Transverse colon (tissue), 3 donors: ENCODE data around the gene SF3B6.

ENCODE experiments used
- EP300 ChIP-seq: sonication (generic); formaldehyde crosslinking; IDR thresholded peaks from one replicate; pipeline ENCODE4 v1.6.1; 2017; ENCODE audit warnings: antibody characterized with exemption, low read depth
- TF ChIP-seq, protein P1 (sequence below), 5 experiments: fragments of 200-600 bp in 3 of 5; fragments of 450-650 bp in 2 of 5; sonication (generic) in 3 of 5; IDR thresholded peaks; 1 replicate in 2 of 5; 2 replicates in 3 of 5; pipeline ENCODE4 v1.5.1; 2016 to 2017; ENCODE audit warnings: antibody characterized with exemption in 5 of 5, inconsistent platforms in 3 of 5, mild to moderate bottlenecking in 2 of 5, moderate library complexity in 1 of 5

DNA sequence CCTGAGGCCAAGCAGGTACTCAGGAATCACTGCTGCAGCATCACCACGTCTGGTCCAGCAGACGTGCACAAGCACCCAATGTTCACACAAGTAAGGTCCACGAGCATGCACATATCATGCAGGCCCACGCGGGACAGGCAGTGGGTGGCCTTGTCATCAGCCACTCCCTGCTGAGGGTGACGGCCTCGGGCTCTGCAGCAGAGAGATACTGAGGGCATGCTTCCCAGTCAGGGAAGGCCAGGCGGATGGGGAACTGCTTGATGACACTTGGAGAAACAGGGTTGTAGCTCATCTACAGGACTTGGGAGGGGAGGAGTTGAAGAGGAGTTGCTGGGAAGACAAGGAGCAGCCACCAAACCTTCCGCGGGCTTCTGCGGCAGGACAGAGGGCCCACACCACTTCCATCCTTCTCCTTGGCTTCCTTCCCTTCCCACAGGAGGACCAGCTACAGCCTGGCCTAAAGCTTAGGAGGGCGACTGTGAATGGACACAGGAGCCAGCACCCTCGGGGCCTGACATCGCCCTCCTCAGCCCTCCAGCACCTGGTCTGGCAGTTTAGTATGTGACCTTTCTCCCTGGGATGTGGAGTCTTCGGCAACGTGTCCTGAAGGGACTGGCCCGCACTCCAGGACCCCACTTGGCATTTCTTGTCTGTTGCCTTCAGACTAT, 51.0 kb downstream of the SF3B6 start:
- no peak for TF ChIP-seq EP300
- TF ChIP-seq, protein P1, sequence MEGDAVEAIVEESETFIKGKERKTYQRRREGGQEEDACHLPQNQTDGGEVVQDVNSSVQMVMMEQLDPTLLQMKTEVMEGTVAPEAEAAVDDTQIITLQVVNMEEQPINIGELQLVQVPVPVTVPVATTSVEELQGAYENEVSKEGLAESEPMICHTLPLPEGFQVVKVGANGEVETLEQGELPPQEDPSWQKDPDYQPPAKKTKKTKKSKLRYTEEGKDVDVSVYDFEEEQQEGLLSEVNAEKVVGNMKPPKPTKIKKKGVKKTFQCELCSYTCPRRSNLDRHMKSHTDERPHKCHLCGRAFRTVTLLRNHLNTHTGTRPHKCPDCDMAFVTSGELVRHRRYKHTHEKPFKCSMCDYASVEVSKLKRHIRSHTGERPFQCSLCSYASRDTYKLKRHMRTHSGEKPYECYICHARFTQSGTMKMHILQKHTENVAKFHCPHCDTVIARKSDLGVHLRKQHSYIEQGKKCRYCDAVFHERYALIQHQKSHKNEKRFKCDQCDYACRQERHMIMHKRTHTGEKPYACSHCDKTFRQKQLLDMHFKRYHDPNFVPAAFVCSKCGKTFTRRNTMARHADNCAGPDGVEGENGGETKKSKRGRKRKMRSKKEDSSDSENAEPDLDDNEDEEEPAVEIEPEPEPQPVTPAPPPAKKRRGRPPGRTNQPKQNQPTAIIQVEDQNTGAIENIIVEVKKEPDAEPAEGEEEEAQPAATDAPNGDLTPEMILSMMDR (IDR thresholded peaks at IDR 0.05): no peak
